SHP77 (cell line): ENCODE results near the gene DVL1.
"Not testable (repeated sequence)": the region's sequence is repeated elsewhere in the genome, so short reads cannot be mapped to it uniquely, and the experiment has no call there.

Experiments used
- DNase-seq, 2 experiments: peaks; one replicate each; lab custom pipeline; 2025; lab: John Stamatoyannopoulos, UW

The DVL1 gene

GRCh38 chr1:1349256-1350012 is at the start of gene DVL1:
Gene DVL1 (minus strand): TSS chr1:1349418. CDS start chr1:1349065, 353 bp downstream.
- DNase-seq = no peak

- DNase-seq = no peak
Measured at GRCh38 chr1:1398677-1399186, 49.5 kb upstream of the DVL1 start.

- no peak for DNase-seq
Measured at GRCh38 chr1:1397839-1398523, 48.8 kb upstream of the DVL1 start.

- no peak for DNase-seq
Measured at GRCh38 chr1:1395166-1395565, 45.9 kb upstream of the DVL1 start.

GRCh38 chr1:1394116-1394515 is 44.9 kb upstream of the DVL1 start:
- DNase-seq = no peak

- DNase-seq = no peak
Measured at GRCh38 chr1:1393428-1393827, 44.2 kb upstream of the DVL1 start.

GRCh38 chr1:1393014-1393413 is 43.8 kb upstream of the DVL1 start:
- no peak for DNase-seq

GRCh38 chr1:1391225-1391624 is 42.0 kb upstream of the DVL1 start:
- no peak for DNase-seq

- no peak for DNase-seq
Measured at GRCh38 chr1:1390675-1391074, 41.5 kb upstream of the DVL1 start.

- DNase-seq = no peak
Measured at GRCh38 chr1:1388078-1388472, 38.9 kb upstream of the DVL1 start.

- no peak for DNase-seq
Measured at GRCh38 chr1:1387098-1388077, 38.2 kb upstream of the DVL1 start.

- DNase-seq = no peak
Measured at GRCh38 chr1:1385931-1386330, 36.7 kb upstream of the DVL1 start.

- not testable (repeated sequence) for DNase-seq
Measured at GRCh38 chr1:1385339-1385738, 36.1 kb upstream of the DVL1 start.

- DNase-seq = no peak
Measured at GRCh38 chr1:1381294-1381693, 32.1 kb upstream of the DVL1 start.

- no peak for DNase-seq
Measured at GRCh38 chr1:1380860-1381259, 31.6 kb upstream of the DVL1 start.

GRCh38 chr1:1377540-1378205 is 28.5 kb upstream of the DVL1 start:
- no peak for DNase-seq

GRCh38 chr1:1376551-1377226 is 27.5 kb upstream of the DVL1 start:
- DNase-seq = no peak

- peak; percentile 99 for DNase-seq
Measured at GRCh38 chr1:1374929-1375662, 25.9 kb upstream of the DVL1 start, which contains the start of gene AURKAIP1. Gene AURKAIP1 (minus strand): TSS chr1:1375207. CDS start chr1:1374756, 451 bp downstream.

- DNase-seq = no peak
Measured at GRCh38 chr1:1374589-1374928, 25.3 kb upstream of the DVL1 start.
